Endothelial cell of umbilical vein (primary cell): ENCODE results near the gene KDM4B. TPM values are rescaled to one million over a fixed set of nuclear protein-coding genes. Genes with fewer than 3 reads are reported as not detected.

Experiments
- BruUV-seq: library from RNA; stranded (reverse); fragments of 400-500 nt; replicated peaks from 2 replicates; lab custom pipeline; 2021; lab: Mats Ljungman, UMichigan
- CTCF ChIA-PET: fragments of 300-600, 350-600 bp; sonication (Branson Sonifier 250); formaldehyde crosslinking; loops from one replicate; lab custom pipeline; 2021; ENCODE audit warnings: antibody characterized with exemption, inconsistent platforms; lab: Charles Lee
- POLR2A ChIA-PET: fragments of 300-600, 350-600 bp; sonication (Branson Sonifier 250); formaldehyde crosslinking; loops from one replicate; lab custom pipeline; 2021; ENCODE audit warnings: antibody characterized with exemption, inconsistent platforms; lab: Charles Lee
- DNase-seq: peaks from one replicate; pipeline ENCODE4 v3.0.0-alpha.2; 2011; ENCODE audit warnings: low read depth, low spot score
- FAIRE-seq: peaks from 2 replicates; lab custom pipeline; 2011; peaks lifted over from hg19 to GRCh38; lab: Jason Lieb, UNC
- H2AFZ ChIP-seq: 2 replicates; pipeline ENCODE4 v1.6.0; 2012; ENCODE audit warnings: low read depth, low read length, control low read depth, inconsistent platforms
- H3K27ac ChIP-seq: 2 replicates; pipeline ENCODE4 v1.5.1; 2011; ENCODE audit warnings: low read depth, mild to moderate bottlenecking, control low read depth, low read length, moderate library complexity; ENCODE audit not compliant: insufficient read depth
- H3K27me3 ChIP-seq, 2 experiments: 2 replicates each; pipeline versions ENCODE4 v1.6.0 to v1.6.1; 2011; ENCODE audit warnings: low read length in 2 of 2, mixed read lengths in 1 of 2; ENCODE audit not compliant: control insufficient read depth in 2 of 2, insufficient read depth in 2 of 2
- H3K36me3 ChIP-seq, 2 experiments: 2 replicates in 1 of 2; 3 replicates in 1 of 2; pipeline ENCODE4 v1.5.1; 2011; ENCODE audit warnings: low read length in 2 of 2, mild to moderate bottlenecking in 1 of 2, moderate library complexity in 1 of 2; ENCODE audit not compliant: control insufficient read depth in 2 of 2, insufficient read depth in 2 of 2; ENCODE audit errors: extremely low read depth in 1 of 2
- H3K4me1 ChIP-seq: 3 replicates; pipeline ENCODE4 v1.5.1; 2011; ENCODE audit warnings: mild to moderate bottlenecking, low read length; ENCODE audit not compliant: control insufficient read depth, insufficient read depth; ENCODE audit errors: extremely low read depth
- H3K4me2 ChIP-seq: 2 replicates; pipeline ENCODE4 v1.6.1; 2011; ENCODE audit warnings: low read length, control low read depth, mixed read lengths; ENCODE audit not compliant: insufficient read depth
- H3K4me3 ChIP-seq, 3 experiments: fragments of 200-600 bp in 1 of 3; sonication (generic), shearing (Covaris generic) in 1 of 3; replicated peaks in 1 of 3; 2 replicates each; pipeline ENCODE4 v1.5.1; 2011 to 2016; ENCODE audit warnings: control low read depth in 3 of 3, low read length in 3 of 3, mild to moderate bottlenecking in 2 of 3, inconsistent platforms in 1 of 3, low read depth in 1 of 3, moderate library complexity in 1 of 3; ENCODE audit not compliant: insufficient read depth in 1 of 3
- H3K79me2 ChIP-seq: 2 replicates; pipeline ENCODE4 v1.6.0; 2012; ENCODE audit warnings: low read length, inconsistent platforms; ENCODE audit not compliant: control insufficient read depth, insufficient read depth
- H3K9ac ChIP-seq: replicated peaks from 2 replicates; pipeline ENCODE3; 2011; ENCODE audit warnings: low read length, control low read depth; ENCODE audit not compliant: insufficient read depth; ENCODE audit errors: extremely low read depth
- H3K9me1 ChIP-seq: replicated peaks from 3 replicates; pipeline ENCODE4 v1.6.0; 2011; ENCODE audit warnings: mild to moderate bottlenecking, low read length; ENCODE audit not compliant: control insufficient read depth, insufficient read depth; ENCODE audit errors: extremely low read depth
- H3K9me3 ChIP-seq: replicated peaks from 2 replicates; pipeline ENCODE4 v1.5.1; 2012; ENCODE audit warnings: low read length, inconsistent platforms; ENCODE audit not compliant: control insufficient read depth, insufficient read depth
- H4K20me1 ChIP-seq: replicated peaks from 2 replicates; pipeline ENCODE3; 2011; ENCODE audit warnings: mild to moderate bottlenecking, low read length; ENCODE audit not compliant: control insufficient read depth, insufficient read depth; ENCODE audit errors: extremely low read depth
- CTCF ChIP-seq, 2 donors: IDR thresholded peaks; 1 replicate in 1 of 2; 2 replicates in 1 of 2; pipeline ENCODE4 v1.5.1; 2011; ENCODE audit warnings: low read length in 2 of 2, mild to moderate bottlenecking in 2 of 2, moderate library complexity in 2 of 2, control low read depth in 1 of 2, inconsistent platforms in 1 of 2, low read depth in 1 of 2; ENCODE audit not compliant: insufficient read depth in 1 of 2; ENCODE audit errors: extremely low read depth in 1 of 2
- EZH2 ChIP-seq: IDR thresholded peaks from 2 replicates; pipeline ENCODE4 v1.6.1; 2012; ENCODE audit warnings: borderline replicate concordance, low read depth, mild to moderate bottlenecking, moderate library complexity, low read length, inconsistent platforms; ENCODE audit not compliant: severe bottlenecking
- FOS ChIP-seq: IDR thresholded peaks from 2 replicates; pipeline ENCODE4 v1.6.1; 2011; ENCODE audit warnings: mild to moderate bottlenecking, low read length, moderate library complexity, borderline replicate concordance; ENCODE audit not compliant: insufficient read depth
- GATA2 ChIP-seq: IDR thresholded peaks from 2 replicates; pipeline ENCODE4 v1.7.0; 2011; ENCODE audit warnings: low read depth, mild to moderate bottlenecking, moderate library complexity, mixed read lengths, low read length; ENCODE audit not compliant: insufficient read length, insufficient read depth
- JUN ChIP-seq: IDR thresholded peaks from 2 replicates; pipeline ENCODE4 v1.6.1; 2011; ENCODE audit warnings: borderline replicate concordance, low read depth; ENCODE audit not compliant: insufficient read length, insufficient read depth
- MAX ChIP-seq: IDR thresholded peaks from 2 replicates; pipeline ENCODE4 v1.6.1; 2011; ENCODE audit not compliant: insufficient read depth, insufficient read length
- MYC ChIP-seq: IDR thresholded peaks from one replicate; pipeline ENCODE4 v1.6.1; 2011; ENCODE audit warnings: mild to moderate bottlenecking, low read depth, low read length
- POLR2A ChIP-seq: IDR thresholded peaks from 2 replicates; pipeline ENCODE4 v1.6.1; 2012; ENCODE audit warnings: low read depth, mild to moderate bottlenecking, control low read depth, low read length
- POLR2AphosphoS5 ChIP-seq: IDR thresholded peaks from 2 replicates; pipeline ENCODE4 v1.6.1; 2012; ENCODE audit warnings: low read depth, mild to moderate bottlenecking, control low read depth, low read length, moderate library complexity; ENCODE audit not compliant: insufficient read depth
- dilution Hi-C: fragments of 300-500 bp; cut with MboI; formaldehyde crosslinking; loops from one replicate; pipeline ENCODE4 v1.15.0; 2019; ENCODE audit warnings: low sequenced_read_pairs; ENCODE audit not compliant: extremely low pct_ligation_motif_present
- intact Hi-C: fragments of 100-400 bp; cut with micrococcal nuclease; formaldehyde crosslinking; loops from one replicate; pipeline ENCODE4 v1.10.0; 2022
- polyA plus RNA-seq, 4 experiments: library from polyadenylated mRNA; depleted of rRNA in 3 of 4; stranded (reverse) in 3 of 4; unstranded in 1 of 4; fragments of >200 nt; gene quantifications; 2 replicates each; pipeline versions ENCODE4 v1.2.1 to v1.2.3, GENCODE V29; 2011 to 2012; ENCODE audit warnings: missing spikeins in 1 of 4
- total RNA-seq: library from RNA; stranded (reverse); gene quantifications from 2 replicates; pipeline ENCODE4 v1.2.3, GENCODE V29; 2021

KDM4B gene
- total and polyA plus RNA-seq, 2 donors (not counting 3 experiments of a cell fraction or from before 2014, with no cell fraction given) = 12.4 to 37.2 TPM

GRCh38 chr19:5055457-5055776 is 86.5 kb downstream of the KDM4B start:
- intact Hi-C loops (loop anchor here (5.0 kb wide), 1 partner anchor 72 kb away; no protein-coding TSS in a partner anchor), dilution Hi-C loops (no loop called here)
- H3K9me1 ChIP-seq = no peaks in the 10 kb centered on the region
- DNase-seq (no peak), FAIRE-seq (no peak)
- H3K4me3 ChIP-seq = no peak overlapping the region
- no peak overlapping the region for H3K9ac ChIP-seq
- peaks cover 0 to 12% of the 10 kb centered on the region in 2 experiments for H3K36me3 ChIP-seq
- no TSS peak for BruUV-seq
- TF ChIP-seq MYC (no peak), POLR2A (no peak), JUN (no peak), EZH2 (no peak), FOS (no peak), CTCF (IDR thresholded peaks at IDR 0.05; ENCODE audit: extremely low read depth in 1 of 2, insufficient read depth in 1 of 2, low read depth in 1 of 2, low read length in 2 of 2) (no peak), POLR2AphosphoS5 (no peak), GATA2 (no peak), MAX (no peak)
- no peak overlapping the region for H2AFZ ChIP-seq
- no peaks in the 10 kb centered on the region for H3K9me3 ChIP-seq
- CTCF ChIA-PET = no interaction called here
- no peaks in the 10 kb centered on the region for H3K27me3 ChIP-seq
- POLR2A ChIA-PET = no interaction called here
- no peak overlapping the region for H3K4me2 ChIP-seq
- no peak overlapping the region for H3K27ac ChIP-seq
- H4K20me1 ChIP-seq = no peaks in the 10 kb centered on the region
- no peaks in the 10 kb centered on the region for H3K79me2 ChIP-seq
- H3K4me1 ChIP-seq = no peaks in the 10 kb centered on the region
